K562 (cell line): ENCODE results near the gene QSOX2.

Experiments used
- DPF2 ChIP-seq: fragments of 450-650 bp; IDR thresholded peaks from 2 replicates; pipeline ENCODE4 v1.6.1; 2016
- KDM4B ChIP-seq, 2 experiments: fragments of 450-650 bp in 1 of 2; sonication (generic) in 1 of 2; IDR thresholded peaks; 2 replicates each; pipeline ENCODE4 v1.6.1; 2016 to 2017; ENCODE audit warnings: borderline replicate concordance in 2 of 2, antibody characterized with exemption in 1 of 2, low read depth in 1 of 2, mild to moderate bottlenecking in 1 of 2
- MTA1 ChIP-seq: fragments of 450-650 bp; IDR thresholded peaks from 2 replicates; pipeline ENCODE4 v1.6.1; 2017; ENCODE audit warnings: borderline replicate concordance
- NFXL1 ChIP-seq: fragments of 450-650 bp; formaldehyde crosslinking; IDR thresholded peaks from 2 replicates; pipeline ENCODE4 v1.4.0; 2021; ENCODE audit warnings: mild to moderate bottlenecking
- SAFB2 ChIP-seq: fragments of 200-400 bp; formaldehyde crosslinking; IDR thresholded peaks from 2 replicates; pipeline ENCODE4 v1.6.1; 2018; ENCODE audit warnings: borderline replicate concordance, low read length, low read depth, moderate library complexity; ENCODE audit not compliant: severe bottlenecking
- SIX5 ChIP-seq, 2 experiments: IDR thresholded peaks; 2 replicates each; pipeline ENCODE4 v1.6.1; 2011; ENCODE audit warnings: low read length in 2 of 2, borderline replicate concordance in 1 of 2, low read depth in 1 of 2, mild to moderate bottlenecking in 1 of 2, moderate library complexity in 1 of 2; ENCODE audit not compliant: insufficient read depth in 1 of 2
- SMC3 ChIP-seq: conservative IDR thresholded peaks from 2 replicates; pipeline ENCODE4 v1.6.1; 2011; ENCODE audit warnings: low read depth, low read length, improper control_type of control experiment; ENCODE audit not compliant: insufficient read depth
- ZNF311 ChIP-seq: fragments of 250-450 bp; sonication (Bioruptor Pico); IDR thresholded peaks from 2 replicates; pipeline ENCODE4 v1.4.0; 2020; ENCODE audit warnings: mild to moderate bottlenecking, moderate library complexity
- TF ChIP-seq, protein P1 (sequence below), 3 experiments: IDR thresholded peaks in 2 of 3; conservative IDR thresholded peaks in 1 of 3; 2 replicates each; pipeline ENCODE4 v1.5.1; 2011 to 2012; ENCODE audit warnings: low read length in 3 of 3, mild to moderate bottlenecking in 3 of 3, control low read depth in 2 of 3, improper control_type of control experiment in 1 of 3, inconsistent platforms in 1 of 3, low read depth in 1 of 3, mixed read lengths in 1 of 3, moderate library complexity in 1 of 3; ENCODE audit not compliant: insufficient read depth in 2 of 3
- TF ChIP-seq, protein P2 (sequence below): fragments of 450-650 bp; IDR thresholded peaks from 2 replicates; pipeline ENCODE4 v1.7.0; 2016; ENCODE audit warnings: borderline replicate concordance
- TF ChIP-seq, protein P3 (sequence below), 2 experiments: fragments of 450-650 bp; IDR thresholded peaks; 2 replicates each; pipeline ENCODE4 v1.6.1; 2018; ENCODE audit warnings: mild to moderate bottlenecking in 2 of 2, low read depth in 1 of 2; ENCODE audit not compliant: partially characterized antibody in 2 of 2

DNA sequence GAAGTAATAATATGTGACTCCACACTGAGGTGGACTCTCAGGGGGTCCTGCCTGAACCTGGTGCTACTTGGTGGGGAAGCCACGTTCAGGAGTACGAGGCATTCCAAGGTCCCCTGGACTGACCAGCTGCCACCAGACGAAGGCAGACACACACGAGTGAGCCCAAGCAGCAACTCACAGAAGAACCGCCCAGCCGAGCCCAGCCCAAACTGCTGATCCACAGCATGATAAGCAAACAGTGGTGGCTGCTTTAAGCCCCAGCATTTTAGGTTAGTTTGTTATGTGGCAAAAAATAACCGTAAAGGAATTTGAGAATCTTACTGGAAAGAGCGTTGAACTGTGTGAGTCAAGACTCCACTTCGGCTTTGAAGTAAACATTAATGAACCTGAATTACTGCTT lies 31.9 kb downstream of the QSOX2 start:
- TF ChIP-seq ZNF311 (no peak), KDM4B (IDR thresholded peaks at IDR 0.05; ENCODE audit: borderline replicate concordance in 2 of 2, low read depth in 1 of 2) (no peak), SIX5 (IDR thresholded peaks at IDR 0.05; ENCODE audit: borderline replicate concordance in 1 of 2, insufficient read depth in 1 of 2, low read depth in 1 of 2, low read length in 2 of 2) (no peak), NFXL1 (CRISPR knock-in tag) (no peak), SAFB2 (no peak), DPF2 (no peak), MTA1 (no peak), SMC3 (no peak)
- TF ChIP-seq, protein P1, sequence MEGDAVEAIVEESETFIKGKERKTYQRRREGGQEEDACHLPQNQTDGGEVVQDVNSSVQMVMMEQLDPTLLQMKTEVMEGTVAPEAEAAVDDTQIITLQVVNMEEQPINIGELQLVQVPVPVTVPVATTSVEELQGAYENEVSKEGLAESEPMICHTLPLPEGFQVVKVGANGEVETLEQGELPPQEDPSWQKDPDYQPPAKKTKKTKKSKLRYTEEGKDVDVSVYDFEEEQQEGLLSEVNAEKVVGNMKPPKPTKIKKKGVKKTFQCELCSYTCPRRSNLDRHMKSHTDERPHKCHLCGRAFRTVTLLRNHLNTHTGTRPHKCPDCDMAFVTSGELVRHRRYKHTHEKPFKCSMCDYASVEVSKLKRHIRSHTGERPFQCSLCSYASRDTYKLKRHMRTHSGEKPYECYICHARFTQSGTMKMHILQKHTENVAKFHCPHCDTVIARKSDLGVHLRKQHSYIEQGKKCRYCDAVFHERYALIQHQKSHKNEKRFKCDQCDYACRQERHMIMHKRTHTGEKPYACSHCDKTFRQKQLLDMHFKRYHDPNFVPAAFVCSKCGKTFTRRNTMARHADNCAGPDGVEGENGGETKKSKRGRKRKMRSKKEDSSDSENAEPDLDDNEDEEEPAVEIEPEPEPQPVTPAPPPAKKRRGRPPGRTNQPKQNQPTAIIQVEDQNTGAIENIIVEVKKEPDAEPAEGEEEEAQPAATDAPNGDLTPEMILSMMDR (IDR thresholded peaks at IDR 0.05 in 2 of 3, conservative IDR thresholded peaks at IDR 0.05 in 1 of 3; ENCODE audit: insufficient read depth in 2 of 3, low read depth in 1 of 3, low read length in 3 of 3) = no peak
- TF ChIP-seq, protein P2, sequence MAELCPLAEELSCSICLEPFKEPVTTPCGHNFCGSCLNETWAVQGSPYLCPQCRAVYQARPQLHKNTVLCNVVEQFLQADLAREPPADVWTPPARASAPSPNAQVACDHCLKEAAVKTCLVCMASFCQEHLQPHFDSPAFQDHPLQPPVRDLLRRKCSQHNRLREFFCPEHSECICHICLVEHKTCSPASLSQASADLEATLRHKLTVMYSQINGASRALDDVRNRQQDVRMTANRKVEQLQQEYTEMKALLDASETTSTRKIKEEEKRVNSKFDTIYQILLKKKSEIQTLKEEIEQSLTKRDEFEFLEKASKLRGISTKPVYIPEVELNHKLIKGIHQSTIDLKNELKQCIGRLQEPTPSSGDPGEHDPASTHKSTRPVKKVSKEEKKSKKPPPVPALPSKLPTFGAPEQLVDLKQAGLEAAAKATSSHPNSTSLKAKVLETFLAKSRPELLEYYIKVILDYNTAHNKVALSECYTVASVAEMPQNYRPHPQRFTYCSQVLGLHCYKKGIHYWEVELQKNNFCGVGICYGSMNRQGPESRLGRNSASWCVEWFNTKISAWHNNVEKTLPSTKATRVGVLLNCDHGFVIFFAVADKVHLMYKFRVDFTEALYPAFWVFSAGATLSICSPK = no peak
- TF ChIP-seq, protein P3, sequence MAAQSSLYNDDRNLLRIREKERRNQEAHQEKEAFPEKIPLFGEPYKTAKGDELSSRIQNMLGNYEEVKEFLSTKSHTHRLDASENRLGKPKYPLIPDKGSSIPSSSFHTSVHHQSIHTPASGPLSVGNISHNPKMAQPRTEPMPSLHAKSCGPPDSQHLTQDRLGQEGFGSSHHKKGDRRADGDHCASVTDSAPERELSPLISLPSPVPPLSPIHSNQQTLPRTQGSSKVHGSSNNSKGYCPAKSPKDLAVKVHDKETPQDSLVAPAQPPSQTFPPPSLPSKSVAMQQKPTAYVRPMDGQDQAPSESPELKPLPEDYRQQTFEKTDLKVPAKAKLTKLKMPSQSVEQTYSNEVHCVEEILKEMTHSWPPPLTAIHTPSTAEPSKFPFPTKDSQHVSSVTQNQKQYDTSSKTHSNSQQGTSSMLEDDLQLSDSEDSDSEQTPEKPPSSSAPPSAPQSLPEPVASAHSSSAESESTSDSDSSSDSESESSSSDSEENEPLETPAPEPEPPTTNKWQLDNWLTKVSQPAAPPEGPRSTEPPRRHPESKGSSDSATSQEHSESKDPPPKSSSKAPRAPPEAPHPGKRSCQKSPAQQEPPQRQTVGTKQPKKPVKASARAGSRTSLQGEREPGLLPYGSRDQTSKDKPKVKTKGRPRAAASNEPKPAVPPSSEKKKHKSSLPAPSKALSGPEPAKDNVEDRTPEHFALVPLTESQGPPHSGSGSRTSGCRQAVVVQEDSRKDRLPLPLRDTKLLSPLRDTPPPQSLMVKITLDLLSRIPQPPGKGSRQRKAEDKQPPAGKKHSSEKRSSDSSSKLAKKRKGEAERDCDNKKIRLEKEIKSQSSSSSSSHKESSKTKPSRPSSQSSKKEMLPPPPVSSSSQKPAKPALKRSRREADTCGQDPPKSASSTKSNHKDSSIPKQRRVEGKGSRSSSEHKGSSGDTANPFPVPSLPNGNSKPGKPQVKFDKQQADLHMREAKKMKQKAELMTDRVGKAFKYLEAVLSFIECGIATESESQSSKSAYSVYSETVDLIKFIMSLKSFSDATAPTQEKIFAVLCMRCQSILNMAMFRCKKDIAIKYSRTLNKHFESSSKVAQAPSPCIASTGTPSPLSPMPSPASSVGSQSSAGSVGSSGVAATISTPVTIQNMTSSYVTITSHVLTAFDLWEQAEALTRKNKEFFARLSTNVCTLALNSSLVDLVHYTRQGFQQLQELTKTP (IDR thresholded peaks at IDR 0.05; ENCODE audit: low read depth in 1 of 2, partially characterized antibody in 2 of 2) = no peak
